Fibroblast of the aortic adventitia (primary cell): ENCODE measurements around the gene COL13A1. TPM values are rescaled to one million over a fixed set of nuclear protein-coding genes. Genes with fewer than 3 reads are reported as not detected.
A peak's percentile ranks its signal among the peaks of the same experiment; 100 is the strongest.

Experiments
- DNase-seq: peaks from one replicate; pipeline ENCODE4 v3.0.0-alpha.2; 2010; ENCODE audit warnings: low read depth
- H3K4me3 ChIP-seq: 2 replicates; pipeline ENCODE4 v1.5.1; 2011; ENCODE audit warnings: low read depth, mild to moderate bottlenecking, control low read depth, low read length, moderate library complexity
- total RNA-seq: library from RNA; depleted of rRNA; stranded (reverse); fragments of >200 nt; gene quantifications from 2 replicates; pipeline ENCODE4 v1.2.3, GENCODE V29; 2012; ENCODE audit warnings: low replicate concordance
- TF ChIP-seq, protein P1 (sequence below): IDR thresholded peaks from 2 replicates; pipeline ENCODE4 v1.5.1; 2011; ENCODE audit warnings: mild to moderate bottlenecking, low read length, control low read depth, inconsistent platforms; ENCODE audit not compliant: insufficient read depth

COL13A1 gene
- total RNA-seq, 1 donor, result 10.7 TPM

GRCh38 chr10:69893271-69893900 lies 91.7 kb downstream of the COL13A1 start:
- no peak for DNase-seq
- TF ChIP-seq, protein P1, sequence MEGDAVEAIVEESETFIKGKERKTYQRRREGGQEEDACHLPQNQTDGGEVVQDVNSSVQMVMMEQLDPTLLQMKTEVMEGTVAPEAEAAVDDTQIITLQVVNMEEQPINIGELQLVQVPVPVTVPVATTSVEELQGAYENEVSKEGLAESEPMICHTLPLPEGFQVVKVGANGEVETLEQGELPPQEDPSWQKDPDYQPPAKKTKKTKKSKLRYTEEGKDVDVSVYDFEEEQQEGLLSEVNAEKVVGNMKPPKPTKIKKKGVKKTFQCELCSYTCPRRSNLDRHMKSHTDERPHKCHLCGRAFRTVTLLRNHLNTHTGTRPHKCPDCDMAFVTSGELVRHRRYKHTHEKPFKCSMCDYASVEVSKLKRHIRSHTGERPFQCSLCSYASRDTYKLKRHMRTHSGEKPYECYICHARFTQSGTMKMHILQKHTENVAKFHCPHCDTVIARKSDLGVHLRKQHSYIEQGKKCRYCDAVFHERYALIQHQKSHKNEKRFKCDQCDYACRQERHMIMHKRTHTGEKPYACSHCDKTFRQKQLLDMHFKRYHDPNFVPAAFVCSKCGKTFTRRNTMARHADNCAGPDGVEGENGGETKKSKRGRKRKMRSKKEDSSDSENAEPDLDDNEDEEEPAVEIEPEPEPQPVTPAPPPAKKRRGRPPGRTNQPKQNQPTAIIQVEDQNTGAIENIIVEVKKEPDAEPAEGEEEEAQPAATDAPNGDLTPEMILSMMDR, result no peak
- H3K4me3 ChIP-seq, result no peak overlapping the region

- no peak for DNase-seq
- TF ChIP-seq, protein P1, result no peak
- H3K4me3 ChIP-seq, result no peak overlapping the region
Observed at GRCh38 chr10:69894156-69894555, 92.5 kb downstream of the COL13A1 start.

DNA sequence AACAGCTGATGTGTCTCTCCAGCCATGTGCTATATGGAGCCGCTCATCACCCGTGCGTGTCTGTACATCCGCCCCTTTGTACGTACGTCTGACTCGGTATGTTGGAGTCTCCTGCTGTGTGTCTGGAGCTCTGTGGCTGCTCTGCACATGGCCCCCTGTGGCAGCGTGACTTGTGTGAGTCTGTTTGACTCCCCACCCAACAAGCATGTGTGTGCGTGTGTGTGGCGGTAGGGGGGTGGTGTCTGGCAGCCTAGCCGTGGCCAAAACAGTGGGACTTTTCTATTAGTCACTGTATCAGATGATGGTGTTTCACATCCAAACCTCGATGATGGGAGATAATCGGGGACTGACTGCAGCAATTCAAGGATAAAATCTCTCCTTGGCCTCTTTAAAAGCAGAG lies 94.1 kb downstream of the COL13A1 start:
- peak; percentile 92 for DNase-seq
- H3K4me3 ChIP-seq, result no peak overlapping the region
- TF ChIP-seq, protein P1, result no peak

DNA sequence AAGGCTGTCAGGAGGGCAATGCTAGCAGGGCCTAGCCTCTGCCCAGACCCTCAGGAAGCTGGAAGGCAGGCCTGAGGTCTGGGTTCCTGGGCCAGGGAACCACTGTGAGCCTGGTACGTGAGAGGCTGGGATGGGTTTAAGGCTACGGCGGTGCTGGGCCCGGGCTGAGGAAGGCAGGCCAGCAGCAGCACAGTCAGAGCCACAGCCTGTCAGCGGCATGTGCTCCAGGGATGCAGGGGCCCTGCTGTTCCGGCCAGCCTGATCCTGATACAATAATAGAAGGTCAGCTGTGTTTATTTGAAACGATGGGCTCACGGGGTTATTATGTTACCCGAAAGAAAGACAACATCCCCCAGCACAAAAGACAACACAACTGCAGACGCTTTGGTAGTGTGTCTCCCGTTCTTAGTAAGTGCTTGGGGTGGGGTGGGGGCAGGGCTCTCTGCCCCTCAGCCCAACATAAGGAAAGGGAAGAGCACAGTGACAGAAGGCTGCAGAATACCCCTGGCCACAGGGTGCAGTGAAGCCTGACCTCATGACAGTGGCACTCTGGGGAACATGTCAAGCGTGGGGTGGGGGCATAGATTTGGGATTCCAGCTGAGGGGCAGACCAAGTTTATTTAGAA lies 95.0 kb downstream of the COL13A1 start:
- DNase-seq, result no peak
- TF ChIP-seq, protein P1, result no peak
- no peak overlapping the region for H3K4me3 ChIP-seq

DNA sequence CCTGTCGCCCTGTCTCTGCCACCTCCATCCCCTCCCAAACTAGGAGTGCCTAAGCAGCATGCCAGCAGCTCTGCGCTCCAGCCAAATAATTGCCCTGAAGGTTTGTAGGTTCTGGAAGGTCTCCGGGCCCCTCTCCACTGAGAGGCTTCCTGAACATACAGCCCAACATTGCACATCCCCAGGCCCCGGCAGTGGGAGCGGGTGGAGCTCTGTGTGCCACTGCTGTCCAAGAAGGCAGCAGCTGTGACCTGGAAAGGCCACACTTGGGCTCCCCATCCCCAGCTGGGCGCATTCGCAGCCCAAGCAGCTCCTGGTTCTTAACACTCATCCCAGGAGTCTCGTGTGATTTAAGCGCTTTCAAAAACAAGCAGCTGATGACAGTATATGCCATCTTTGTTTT lies 95.7 kb downstream of the COL13A1 start:
- TF ChIP-seq, protein P1, result no peak
- H3K4me3 ChIP-seq, result no peak overlapping the region
- DNase-seq, result no peak

DNA sequence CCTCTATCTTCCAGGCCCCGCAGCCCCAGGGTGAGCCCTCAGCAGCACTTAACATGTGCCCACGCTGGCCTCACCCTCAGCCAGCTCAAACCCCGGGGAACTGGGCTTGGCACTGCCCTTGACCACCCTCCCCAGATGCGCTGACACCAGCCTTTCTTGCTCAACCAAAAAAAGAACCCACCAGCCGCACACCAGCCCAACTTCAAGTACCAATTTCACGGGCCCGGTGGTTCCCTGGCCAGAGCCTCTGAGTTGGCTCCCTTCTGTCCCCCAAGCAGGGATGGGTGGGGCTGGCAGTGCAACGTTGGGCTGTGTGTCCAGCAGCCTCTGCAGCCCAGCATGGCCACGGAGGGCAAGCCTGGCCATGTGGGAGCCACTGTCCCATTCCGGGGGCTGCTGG lies 96.3 kb downstream of the COL13A1 start:
- no peak for DNase-seq
- TF ChIP-seq, protein P1, result no peak
- no peak overlapping the region for H3K4me3 ChIP-seq

- TF ChIP-seq, protein P1, result no peak
- no peak overlapping the region for H3K4me3 ChIP-seq
- no peak for DNase-seq
Observed at GRCh38 chr10:69898524-69898923, 96.8 kb downstream of the COL13A1 start.
